Neural cell (in vitro differentiated cells): ENCODE results near the gene MINDY4. TPM values are rescaled to one million over a fixed set of nuclear protein-coding genes. Genes with fewer than 3 reads are reported as not detected.

Source experiments
- H2AFZ ChIP-seq: fragments of 200-600, 300-800 bp; sonication (generic), shearing (Covaris generic); 2 replicates; pipeline ENCODE4 v1.6.0; 2014; ENCODE audit warnings: low read depth, mild to moderate bottlenecking, antibody characterized with exemption, low read length, moderate library complexity
- H3F3A ChIP-seq: fragments of 200-600 bp; shearing (Covaris generic); 2 replicates; pipeline ENCODE4 v1.6.1; 2016; ENCODE audit warnings: mild to moderate bottlenecking, moderate library complexity, mixed read lengths, antibody characterized with exemption, low read length; ENCODE audit not compliant: insufficient read depth, poor library complexity, severe bottlenecking
- H3K27ac ChIP-seq: fragments of 200-600, 300-800 bp; sonication (generic), shearing (Covaris generic); 2 replicates; pipeline ENCODE4 v1.5.1; 2014; ENCODE audit warnings: mild to moderate bottlenecking, low read length, moderate library complexity
- H3K27me3 ChIP-seq: fragments of 300-800, 200-600 bp; sonication (generic), shearing (Covaris generic); 2 replicates; pipeline ENCODE4 v1.6.0; 2014; ENCODE audit warnings: mild to moderate bottlenecking, low read depth, low read length, moderate library complexity; ENCODE audit not compliant: insufficient read depth
- H3K36me3 ChIP-seq: fragments of 300-800, 200-600 bp; sonication (generic), shearing (Covaris generic); 2 replicates; pipeline ENCODE4 v1.5.1; 2014; ENCODE audit warnings: mild to moderate bottlenecking, antibody characterized with exemption, low read length, moderate library complexity; ENCODE audit not compliant: insufficient read depth
- H3K4me2 ChIP-seq: fragments of 300-800, 200-600 bp; sonication (generic), shearing (Covaris generic); 2 replicates; pipeline ENCODE4 v1.6.0; 2014; ENCODE audit warnings: mild to moderate bottlenecking, low read length
- H3K4me3 ChIP-seq: fragments of 300-800, 200-600 bp; sonication (generic), shearing (Covaris generic); 2 replicates; pipeline ENCODE4 v1.5.1; 2014; ENCODE audit warnings: mild to moderate bottlenecking, low read length, moderate library complexity
- H3K79me2 ChIP-seq: fragments of 200-600 bp; shearing (Covaris generic); replicated peaks from 2 replicates; pipeline ENCODE4 v1.6.0; 2014; ENCODE audit warnings: mild to moderate bottlenecking, low read length, moderate library complexity; ENCODE audit not compliant: insufficient read depth
- H3K9ac ChIP-seq: fragments of 300-800, 200-600 bp; sonication (generic), shearing (Covaris generic); 2 replicates; pipeline ENCODE4 v1.6.1; 2016; ENCODE audit warnings: mild to moderate bottlenecking, low read length, mixed read lengths
- H3K9me2 ChIP-seq: fragments of 200-600 bp; shearing (Covaris generic); 2 replicates; pipeline ENCODE4 v1.6.1; 2016; ENCODE audit warnings: mild to moderate bottlenecking, low read length, mixed read lengths; ENCODE audit not compliant: insufficient read depth
- H3K9me3 ChIP-seq: fragments of 200-600, 300-800 bp; sonication (generic), shearing (Covaris generic); 2 replicates; pipeline ENCODE4 v1.6.1; 2016; ENCODE audit warnings: mild to moderate bottlenecking, mixed run types, low read length, moderate library complexity, mixed read lengths
- H4K20me1 ChIP-seq: fragments of 200-600 bp; shearing (Covaris generic); 2 replicates; pipeline ENCODE4 v1.6.1; 2016; ENCODE audit warnings: mild to moderate bottlenecking, mixed run types; ENCODE audit not compliant: insufficient read depth
- CTCF ChIP-seq: fragments of 450-650 bp; IDR thresholded peaks from 2 replicates; pipeline ENCODE4 v1.5.1; 2014; ENCODE audit warnings: antibody characterized with exemption, mild to moderate bottlenecking, moderate library complexity; ENCODE audit not compliant: poor library complexity, severe bottlenecking
- EP300 ChIP-seq: fragments of 450-650 bp; conservative IDR thresholded peaks from 2 replicates; pipeline ENCODE4 v1.6.1; 2014; ENCODE audit warnings: antibody characterized with exemption, mild to moderate bottlenecking, moderate library complexity; ENCODE audit not compliant: poor library complexity, severe bottlenecking
- EZH2 ChIP-seq: fragments of 200-600, 300-800 bp; shearing (Covaris generic), sonication (generic); IDR thresholded peaks from 2 replicates; pipeline ENCODE4 v1.6.1; 2014; ENCODE audit warnings: antibody characterized with exemption, low read length, borderline replicate concordance, mild to moderate bottlenecking; ENCODE audit not compliant: insufficient read depth, poor library complexity, severe bottlenecking
- MXI1 ChIP-seq: fragments of 450-650 bp; conservative IDR thresholded peaks from 2 replicates; pipeline ENCODE4 v1.6.1; 2014; ENCODE audit warnings: antibody characterized with exemption, mild to moderate bottlenecking; ENCODE audit not compliant: poor library complexity, severe bottlenecking
- POLR2AphosphoS5 ChIP-seq: IDR thresholded peaks from 2 replicates; pipeline ENCODE4 v1.6.1; 2012
- RAD21 ChIP-seq: fragments of 450-650 bp; conservative IDR thresholded peaks from 2 replicates; pipeline ENCODE4 v1.6.1; 2014; ENCODE audit warnings: antibody characterized with exemption, mild to moderate bottlenecking, moderate library complexity
- REST ChIP-seq: IDR thresholded peaks from 2 replicates; pipeline ENCODE4 v1.6.1; 2012; ENCODE audit warnings: borderline replicate concordance
- SMC3 ChIP-seq: fragments of 450-650 bp; conservative IDR thresholded peaks from 2 replicates; pipeline ENCODE4 v1.6.1; 2014; ENCODE audit warnings: antibody characterized with exemption, mild to moderate bottlenecking, moderate library complexity; ENCODE audit not compliant: poor library complexity
- TAF1 ChIP-seq: IDR thresholded peaks from 2 replicates; pipeline ENCODE4 v1.6.1; 2012; ENCODE audit warnings: low read depth
- polyA plus RNA-seq: library from polyadenylated mRNA; depleted of rRNA; stranded (reverse); fragments of >200 nt; gene quantifications from 2 replicates; pipeline ENCODE4 v1.2.3, GENCODE V29; 2014

MINDY4 gene
- polyA plus RNA-seq, 1 donor from 2014 or later = 1.0 TPM

GRCh38 chr7:30910411-30911073, 139.3 kb downstream of the MINDY4 start:
- Histone ChIP-seq H4K20me1 (no peaks in the 10 kb centered on the region), H3K4me2 (no peak overlapping the region), H3K79me2 (no peaks in the 10 kb centered on the region), H3K9ac (no peak overlapping the region), H3F3A (no peaks in the 10 kb centered on the region), H3K27ac (no peak overlapping the region), H3K4me3 (no peak overlapping the region), H2AFZ (no peak overlapping the region), H3K36me3 (no peaks in the 10 kb centered on the region), H3K27me3 (no peaks in the 10 kb centered on the region), H3K9me3 (no peaks in the 10 kb centered on the region), H3K9me2 (no peaks in the 10 kb centered on the region)
- no peak for TF ChIP-seq EZH2
- TF ChIP-seq SMC3 = no peak
- TF ChIP-seq REST = no peak
- no peak for TF ChIP-seq MXI1
- TF ChIP-seq TAF1 = no peak
- TF ChIP-seq EP300 = no peak
- no peak for TF ChIP-seq CTCF
- no peak for TF ChIP-seq RAD21
- TF ChIP-seq POLR2AphosphoS5 = no peak

- H3K9me2 ChIP-seq = no peaks in the 10 kb centered on the region
- H3K4me3 ChIP-seq = no peak overlapping the region
- TF ChIP-seq MXI1 = no peak
- TF ChIP-seq EZH2 = no peak
- no peak for TF ChIP-seq CTCF
- TF ChIP-seq EP300 = no peak
- TF ChIP-seq SMC3 = no peak
- no peak for TF ChIP-seq TAF1
- no peak for TF ChIP-seq REST
- TF ChIP-seq POLR2AphosphoS5 = no peak
- TF ChIP-seq RAD21 = no peak
- H4K20me1 ChIP-seq = no peaks in the 10 kb centered on the region
- H3K79me2 ChIP-seq = no peaks in the 10 kb centered on the region
- no peak overlapping the region for H3K27ac ChIP-seq
- H3K4me2 ChIP-seq = no peak overlapping the region
- no peaks in the 10 kb centered on the region for H3F3A ChIP-seq
- H3K36me3 ChIP-seq = no peaks in the 10 kb centered on the region
- no peak overlapping the region for H3K9ac ChIP-seq
- no peak overlapping the region for H2AFZ ChIP-seq
- H3K27me3 ChIP-seq = no peaks in the 10 kb centered on the region
- no peaks in the 10 kb centered on the region for H3K9me3 ChIP-seq
Observed at GRCh38 chr7:30911133-30911532, 139.9 kb downstream of the MINDY4 start.
